PC-9 (cell line): Measurements from ENCODE around the gene HAP1. TPM values are rescaled to one million over a fixed set of nuclear protein-coding genes. Genes with fewer than 3 reads are reported as not detected.
A peak's percentile ranks its signal among the peaks of the same experiment; 100 is the strongest.

Experiments used
- BruUV-seq: library from RNA; stranded (reverse); fragments of 400-500 nt; replicated peaks from 2 replicates; lab custom pipeline; 2021; lab: Mats Ljungman, UMichigan
- CTCF ChIA-PET: fragments of 300-600 bp; sonication (Branson Sonifier 250); formaldehyde crosslinking; loops from one replicate; lab custom pipeline; 2022; ENCODE audit warnings: antibody characterized with exemption; lab: Charles Lee
- POLR2A ChIA-PET: fragments of 300-600 bp; sonication (Branson Sonifier 250); formaldehyde crosslinking; loops from one replicate; lab custom pipeline; 2022; ENCODE audit warnings: antibody characterized with exemption; ENCODE audit not compliant: unreplicated experiment; lab: Charles Lee
- DNase-seq, 2 experiments: peaks; one replicate each; pipeline versions ENCODE4 v3.0.0 to v3.0.0-alpha.2; 2015 to 2022; ENCODE audit warnings: mixed read lengths in 1 of 2
- H2AFZ ChIP-seq: fragments of 200-600 bp; sonication (generic); 2 replicates; pipeline ENCODE4 v1.8.1; 2017; ENCODE audit warnings: antibody characterized with exemption
- H3F3A ChIP-seq: fragments of 200-600 bp; sonication (generic); 2 replicates; pipeline ENCODE4 v1.8.1; 2017; ENCODE audit warnings: antibody characterized with exemption, mild to moderate bottlenecking, low read depth; ENCODE audit not compliant: insufficient read depth
- H3K27ac ChIP-seq: fragments of 200-600 bp; sonication (generic); 2 replicates; pipeline ENCODE4 v1.6.1; 2016; ENCODE audit warnings: mixed run types
- H3K27me3 ChIP-seq: fragments of 200-600 bp; sonication (generic); 2 replicates; pipeline ENCODE4 v1.6.1; 2016; ENCODE audit warnings: low read depth, mixed run types; ENCODE audit not compliant: insufficient read depth
- H3K36me3 ChIP-seq: fragments of 200-600 bp; sonication (generic); 2 replicates; pipeline ENCODE4 v1.6.1; 2016; ENCODE audit warnings: low read depth, mixed run types
- H3K4me1 ChIP-seq: fragments of 200-600 bp; sonication (generic); replicated peaks from 2 replicates; pipeline ENCODE4 v1.6.1; 2016; ENCODE audit warnings: mixed run types; ENCODE audit not compliant: insufficient read depth
- H3K4me2 ChIP-seq: fragments of 200-600 bp; sonication (generic); 2 replicates; pipeline ENCODE4 v1.6.1; 2017; ENCODE audit warnings: mixed run types
- H3K4me3 ChIP-seq: fragments of 200-600 bp; sonication (generic); 2 replicates; pipeline ENCODE4 v1.6.1; 2016; ENCODE audit warnings: mixed run types
- H3K79me2 ChIP-seq: fragments of 200-600 bp; sonication (generic); 2 replicates; pipeline ENCODE4 v1.6.1; 2017; ENCODE audit warnings: low read depth, mixed run types
- H3K9me2 ChIP-seq: fragments of 200-600 bp; sonication (generic); 2 replicates; pipeline ENCODE4 v1.8.1; 2017; ENCODE audit warnings: mild to moderate bottlenecking; ENCODE audit not compliant: insufficient read depth
- H3K9me3 ChIP-seq: fragments of 200-600 bp; sonication (generic); 2 replicates; pipeline ENCODE4 v1.8.1; 2016; ENCODE audit warnings: low read depth; ENCODE audit not compliant: insufficient read depth
- H4K20me1 ChIP-seq: fragments of 200-600 bp; sonication (generic); 2 replicates; pipeline ENCODE4 v1.8.1; 2017; ENCODE audit not compliant: insufficient read depth
- CTCF ChIP-seq: fragments of 200-600 bp; sonication (generic); conservative IDR thresholded peaks from 2 replicates; pipeline ENCODE4 v1.6.1; 2017; ENCODE audit warnings: mixed run types, antibody characterized with exemption, mild to moderate bottlenecking, moderate library complexity
- EZH2 ChIP-seq: fragments of 200-600 bp; sonication (generic); IDR thresholded peaks from 2 replicates; pipeline ENCODE4 v1.8.0; 2017; ENCODE audit warnings: antibody characterized with exemption, low read depth
- intact Hi-C: fragments of 100-400 bp; cut with micrococcal nuclease; formaldehyde crosslinking; loops from one replicate; pipeline ENCODE4 v1.10.0; 2022; ENCODE audit not compliant: unreplicated experiment
- total RNA-seq: library from RNA; stranded (reverse); gene quantifications from 2 replicates; pipeline ENCODE4 v1.2.3, GENCODE V29; 2021

Gene HAP1
- total RNA-seq, 1 experiment from 2014 or later, result 1.1 TPM

- H3F3A ChIP-seq, result peaks cover 32% of the 10 kb centered on the region
- no peaks in the 10 kb centered on the region for H3K36me3 ChIP-seq
- H3K9me3 ChIP-seq, result no peaks in the 10 kb centered on the region
- H2AFZ ChIP-seq, result no peak overlapping the region
- H3K27ac ChIP-seq, result no peak overlapping the region
- intact Hi-C loops, result loop anchor here (5.0 to 10.0 kb wide), 3 partner anchors 50 to 150 kb away; partner anchors contain the start of genes JUP and KLHL11
- H4K20me1 ChIP-seq, result no peaks in the 10 kb centered on the region
- DNase-seq, result no peak
- no peak overlapping the region for H3K4me3 ChIP-seq
- H3K4me1 ChIP-seq, result peaks cover 42% of the 10 kb centered on the region
- no TSS peak for BruUV-seq
- TF ChIP-seq CTCF, result no peak
- no peak for TF ChIP-seq EZH2
- no peaks in the 10 kb centered on the region for H3K9me2 ChIP-seq
- H3K27me3 ChIP-seq, result peaks cover 23% of the 10 kb centered on the region
- ChIA-PET CTCF (interaction anchor here (0.6 to 1.0 kb wide), 4 partner anchors 41 to 188 kb away, joined by 3 to 5 read pairs (median 4); no protein-coding TSS in a partner anchor), POLR2A (interaction anchor here (0.6 kb wide), 1 partner anchor 57 kb away, joined by 8 read pairs; no protein-coding TSS in a partner anchor)
- H3K79me2 ChIP-seq, result no peaks in the 10 kb centered on the region
- H3K4me2 ChIP-seq, result peak overlapping the region; percentile 41
Measured at GRCh38 chr17:41736983-41737679, 2.7 kb upstream of the HAP1 start.

- Histone ChIP-seq H3K36me3 (no peaks in the 10 kb centered on the region), H4K20me1 (no peaks in the 10 kb centered on the region), H2AFZ (no peak overlapping the region), H3K9me3 (no peaks in the 10 kb centered on the region), H3K4me2 (no peak overlapping the region), H3K27me3 (peaks cover 34% of the 10 kb centered on the region), H3K79me2 (no peaks in the 10 kb centered on the region), H3K27ac (no peak overlapping the region), H3K4me3 (no peak overlapping the region), H3F3A (peaks cover 29% of the 10 kb centered on the region), H3K4me1 (peaks cover 42% of the 10 kb centered on the region), H3K9me2 (no peaks in the 10 kb centered on the region)
- BruUV-seq, result no TSS peak
- DNase-seq, result no peak
- ChIA-PET POLR2A (interaction anchor here (0.7 kb wide), 2 partner anchors 57 to 1414 kb away, joined by 3 to 28 read pairs; no protein-coding TSS in a partner anchor), CTCF (interaction anchor here (1.2 kb wide), 1 partner anchor 20 kb away, joined by 3 read pairs; no protein-coding TSS in a partner anchor)
- TF ChIP-seq EZH2 (no peak), CTCF (no peak)
- intact Hi-C loops, result loop anchor here (5.0 to 10.0 kb wide), 3 partner anchors 52 to 152 kb away; partner anchors contain the start of genes JUP and KLHL11
Measured at GRCh38 chr17:41735744-41736143, 1.3 kb upstream of the HAP1 start.

GRCh38 chr17:41734949-41735313, 488 bp upstream of the HAP1 start:
- ChIA-PET CTCF (interaction anchor here (1.2 kb wide), 1 partner anchor 19 kb away, joined by 3 read pairs; no protein-coding TSS in a partner anchor), POLR2A (interaction anchor here (0.6 kb wide), 1 partner anchor 1317 kb away, joined by 3 read pairs; the partner anchor contains the start of gene TOP2A)
- Histone ChIP-seq H3K27me3 (peaks cover 34% of the 10 kb centered on the region), H3K9me3 (no peaks in the 10 kb centered on the region), H4K20me1 (no peaks in the 10 kb centered on the region), H3K79me2 (no peaks in the 10 kb centered on the region), H3K4me2 (peak overlapping the region; percentile 98), H2AFZ (peak overlapping the region; percentile 80), H3K4me1 (peaks cover 35% of the 10 kb centered on the region), H3K27ac (no peak overlapping the region), H3K4me3 (peak overlapping the region; percentile 69), H3K9me2 (no peaks in the 10 kb centered on the region), H3K36me3 (no peaks in the 10 kb centered on the region), H3F3A (peaks cover 21% of the 10 kb centered on the region)
- no peak for TF ChIP-seq CTCF
- no peak for TF ChIP-seq EZH2
- no peak for DNase-seq
- no TSS peak for BruUV-seq
- intact Hi-C loops, result loop anchor here (5.0 to 10.0 kb wide), 3 partner anchors 52 to 152 kb away; partner anchors contain the start of genes JUP and KLHL11
